IPS-18c (cell line): ENCODE data around the gene RHOF.

ENCODE experiments used
- H3K4me3 ChIP-seq: 2 replicates; pipeline ENCODE4 v1.7.0; 2013; ENCODE audit warnings: low read depth, mild to moderate bottlenecking, low read length, moderate library complexity; ENCODE audit not compliant: insufficient read depth
- H3K9me3 ChIP-seq: one replicate; pipeline ENCODE4 v1.6.1; 2013; ENCODE audit warnings: mild to moderate bottlenecking, low read length, moderate library complexity; ENCODE audit not compliant: control insufficient read depth, insufficient read depth

RHOF gene

GRCh38 chr12:121793440-121793837, at the start of gene RHOF:
Gene RHOF (minus strand): TSS chr12:121793688. CDS start chr12:121793633, 55 bp downstream.
- Histone ChIP-seq H3K4me3 (peak within 1 kb of the TSS; percentile 79), H3K9me3 (no peaks in the 10 kb centered on the region)

GRCh38 chr12:121839993-121840761, 46.7 kb upstream of the RHOF start:
- Histone ChIP-seq H3K9me3 (no peaks in the 10 kb centered on the region), H3K4me3 (peak overlapping the region; percentile 84)

GRCh38 chr12:121839106-121839992, 45.9 kb upstream of the RHOF start:
- H3K4me3 ChIP-seq = peak overlapping the region; percentile 84
- no peaks in the 10 kb centered on the region for H3K9me3 ChIP-seq

DNA sequence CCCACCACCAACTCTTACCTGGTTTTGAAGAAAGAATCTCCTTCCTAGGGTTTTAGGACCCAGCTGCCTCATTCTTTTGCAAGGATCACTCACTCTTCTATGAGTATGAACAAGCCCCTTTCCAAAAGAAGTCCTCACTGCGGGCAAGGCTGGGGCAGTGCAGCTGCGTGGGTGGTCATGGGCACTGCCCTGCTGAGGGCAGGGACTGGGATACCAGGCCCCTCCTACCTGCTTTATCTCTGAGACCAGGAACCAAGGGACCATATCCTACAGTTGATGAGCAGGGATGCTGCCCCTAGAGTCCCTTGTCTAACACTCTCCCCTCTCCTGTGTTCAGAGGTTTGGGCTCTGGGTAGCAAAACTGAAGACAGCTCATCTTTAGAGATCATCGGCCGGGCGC, 44.6 kb upstream of the RHOF start:
- no peak overlapping the region for H3K4me3 ChIP-seq
- no peaks in the 10 kb centered on the region for H3K9me3 ChIP-seq

- Histone ChIP-seq H3K9me3 (no peaks in the 10 kb centered on the region), H3K4me3 (no peak overlapping the region)
These were observed 44.2 kb upstream of the RHOF start for GRCh38 chr12:121837680-121838079.

DNA sequence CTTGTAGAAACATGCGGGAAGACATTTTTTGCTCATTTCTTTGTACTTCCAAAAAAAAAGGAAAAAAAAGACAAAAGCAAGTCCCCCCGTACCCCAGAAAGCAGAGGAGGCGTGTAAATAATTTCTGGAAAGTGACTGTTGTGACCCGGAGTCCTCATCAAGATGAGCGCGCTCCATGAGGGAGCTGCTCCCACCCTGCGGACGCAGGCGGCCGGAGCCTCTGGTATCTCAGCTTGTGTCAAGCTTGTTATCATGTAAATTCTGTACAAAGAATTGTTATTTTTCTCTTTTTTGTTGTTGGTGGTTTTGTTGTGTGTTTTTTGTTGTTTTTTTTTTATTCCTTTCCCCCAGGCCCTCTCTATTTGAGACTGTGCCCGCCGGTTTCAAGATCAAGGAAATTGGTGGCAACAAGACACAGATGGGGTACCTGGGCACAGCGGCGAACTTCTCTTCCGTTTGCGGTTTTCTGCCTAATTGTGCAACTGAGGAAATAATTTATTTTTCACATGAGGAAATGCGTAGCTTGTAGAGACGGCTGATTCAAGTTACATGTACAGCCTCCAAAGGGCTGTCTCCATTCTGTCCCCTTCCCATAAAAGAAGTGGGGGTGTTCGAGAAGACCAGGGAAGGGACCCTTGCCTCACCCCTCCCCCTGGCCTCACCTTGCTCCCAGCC, 38.2 kb upstream of the RHOF start:
- H3K9me3 ChIP-seq = no peaks in the 10 kb centered on the region
- no peak overlapping the region for H3K4me3 ChIP-seq

GRCh38 chr12:121830588-121831265, 37.2 kb upstream of the RHOF start:
- no peaks in the 10 kb centered on the region for H3K9me3 ChIP-seq
- H3K4me3 ChIP-seq = no peak overlapping the region

- H3K4me3 ChIP-seq = no peak overlapping the region
- H3K9me3 ChIP-seq = no peaks in the 10 kb centered on the region
These were observed 36.6 kb upstream of the RHOF start for GRCh38 chr12:121830134-121830533.

GRCh38 chr12:121829250-121829918, 35.9 kb upstream of the RHOF start:
- Histone ChIP-seq H3K4me3 (no peak overlapping the region), H3K9me3 (no peaks in the 10 kb centered on the region)

GRCh38 chr12:121828826-121829225, 35.3 kb upstream of the RHOF start:
- no peaks in the 10 kb centered on the region for H3K9me3 ChIP-seq
- no peak overlapping the region for H3K4me3 ChIP-seq

- H3K4me3 ChIP-seq = no peak overlapping the region
These were observed 34.8 kb upstream of the RHOF start for GRCh38 chr12:121828306-121828705.

DNA sequence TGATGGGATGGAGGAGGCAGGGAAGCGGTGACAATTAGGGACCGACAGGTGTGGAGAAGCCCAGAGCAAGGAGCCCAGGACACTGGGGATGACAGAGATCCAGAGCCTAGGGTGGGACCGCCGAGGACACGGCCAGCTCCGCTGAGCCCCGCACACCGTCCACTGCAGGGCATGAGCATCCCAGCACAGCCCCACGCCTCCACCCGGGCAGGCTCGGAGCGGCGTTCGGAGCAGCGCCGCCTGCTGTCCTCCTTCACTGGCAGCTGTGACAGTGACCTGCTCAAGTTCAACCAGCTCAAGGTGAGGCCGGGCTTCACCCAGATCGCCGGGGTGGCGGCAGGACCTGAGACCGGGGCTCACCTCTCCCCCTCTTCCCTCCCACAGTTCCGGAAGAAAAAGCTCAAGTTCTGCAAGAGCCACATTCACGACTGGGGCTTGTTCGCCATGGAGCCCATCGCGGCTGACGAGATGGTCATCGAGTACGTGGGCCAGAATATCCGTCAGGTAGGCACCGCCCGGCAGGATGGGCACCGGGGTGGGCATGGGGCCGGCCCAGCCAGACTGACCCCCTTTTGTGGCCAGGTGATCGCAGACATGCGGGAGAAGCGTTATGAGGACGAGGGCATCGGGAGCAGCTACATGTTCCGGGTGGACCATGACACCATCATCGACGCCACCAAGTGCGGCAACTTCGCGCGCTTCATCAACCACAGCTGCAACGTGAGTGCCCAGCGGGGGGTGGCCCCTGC, 34.0 kb upstream of the RHOF start:
- no peak overlapping the region for H3K4me3 ChIP-seq

More at GRCh38 chr12:121828306-121828705, 34.8 kb upstream of the RHOF start:
- peaks cover 2% of the 10 kb centered on the region for H3K9me3 ChIP-seq

GRCh38 chr12:121826318-121827150, 33.0 kb upstream of the RHOF start:
- H3K4me3 ChIP-seq = no peak overlapping the region
- H3K9me3 ChIP-seq = peaks cover 2% of the 10 kb centered on the region

More for the DNA sequence above, 34.0 kb upstream of the RHOF start:
- peaks cover 2% of the 10 kb centered on the region for H3K9me3 ChIP-seq

DNA sequence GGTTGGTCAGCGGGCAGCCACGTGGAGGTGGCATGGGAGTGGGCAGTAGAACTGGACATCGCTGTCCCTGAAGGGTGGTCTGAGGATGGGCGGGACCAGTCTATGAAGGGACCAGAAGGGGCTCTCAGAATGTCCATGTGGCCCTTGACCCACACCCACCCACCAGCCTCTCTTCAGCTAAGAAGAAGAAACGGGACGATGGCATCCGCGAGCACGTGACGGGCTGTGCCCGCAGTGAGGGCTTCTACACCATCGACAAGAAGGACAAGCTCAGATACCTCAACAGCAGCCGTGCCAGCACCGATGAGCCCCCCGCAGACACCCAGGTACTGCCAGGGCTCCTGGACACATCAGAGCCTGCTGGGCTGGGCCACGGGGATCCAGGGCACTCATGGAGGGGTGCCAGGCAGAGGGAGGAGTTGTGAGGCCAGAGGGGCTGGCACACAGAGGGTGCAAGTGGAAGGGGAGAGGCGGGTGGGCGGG, 31.6 kb upstream of the RHOF start:
- no peak overlapping the region for H3K4me3 ChIP-seq

GRCh38 chr12:121823727-121824115, 30.2 kb upstream of the RHOF start:
- H3K4me3 ChIP-seq = no peak overlapping the region
- peaks cover 2% of the 10 kb centered on the region for H3K9me3 ChIP-seq

More for the DNA sequence above, 31.6 kb upstream of the RHOF start:
- peaks cover 2% of the 10 kb centered on the region for H3K9me3 ChIP-seq
